ENCODE results near the gene LUZP2. TPM values are rescaled to one million over a fixed set of nuclear protein-coding genes. Genes with fewer than 3 reads are reported as not detected.
A peak's percentile ranks its signal among the peaks of the same experiment; 100 is the strongest.

LUZP2 gene
- 0.29 TPM for polyA plus RNA-seq (2013, experiment 1 of 2)
- polyA plus RNA-seq (2013, experiment 2 of 2): 0.59 TPM

DNA sequence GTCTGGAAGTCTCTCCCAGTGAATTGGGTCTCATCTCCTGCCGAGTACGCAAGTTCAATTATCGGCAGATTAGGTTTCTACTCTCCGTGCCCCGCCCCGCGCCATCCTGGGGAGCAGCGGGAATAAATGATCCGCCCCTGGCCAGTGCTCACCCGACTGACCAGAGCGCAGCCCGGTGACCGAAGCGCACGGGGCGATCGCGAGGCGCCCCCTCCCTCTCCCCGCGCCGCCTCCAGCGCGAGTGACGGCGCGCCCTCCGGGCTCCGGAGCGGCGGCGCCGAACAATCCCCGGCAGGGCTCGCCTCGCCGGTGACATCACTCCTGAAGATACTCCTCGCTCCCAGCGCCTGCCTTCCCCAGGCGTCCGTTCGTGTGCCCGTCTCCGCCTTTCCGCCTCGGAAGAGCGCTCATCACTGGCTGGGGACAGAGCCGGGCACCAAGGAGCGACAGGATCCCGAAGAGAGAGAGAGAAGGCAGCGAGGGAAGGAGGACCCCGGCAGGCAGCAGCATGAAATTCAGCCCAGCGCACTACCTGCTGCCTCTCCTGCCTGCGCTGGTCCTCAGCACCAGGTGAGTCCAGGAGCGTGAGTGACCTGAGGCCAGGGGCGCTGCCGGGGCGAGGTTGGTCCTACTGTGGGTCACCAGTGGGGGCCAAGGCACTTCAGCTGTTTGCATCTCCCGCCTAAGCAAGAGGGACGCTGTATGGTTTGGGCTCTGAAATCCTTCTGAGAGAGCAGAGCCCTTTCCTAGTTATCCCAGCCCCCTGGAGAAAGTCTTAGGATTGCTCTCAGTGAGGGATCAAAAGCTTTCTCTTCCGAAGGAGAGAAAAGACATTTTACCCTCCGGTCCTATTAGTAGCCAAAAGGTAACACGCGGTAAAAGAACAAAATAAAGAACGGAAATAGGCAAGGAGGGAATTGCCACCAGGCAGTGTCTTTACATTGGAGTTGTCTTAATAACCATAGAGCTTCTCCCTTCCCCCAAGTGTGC lies at the start of gene LUZP2:
Gene LUZP2, plus strand, starts transcription at position 318 of the 990 bp plus-strand sequence.
- peak within 1 kb of the TSS; percentile 70 for H3K4me2 ChIP-seq (ENCODE audit: low read length)
- H3K18ac ChIP-seq (ENCODE audit: low read length): no peak within 1 kb of the TSS
- no peak within 1 kb of the TSS for H3K23ac ChIP-seq (ENCODE audit: low read length)
- H3K36me3 ChIP-seq (ENCODE audit: control insufficient read depth, insufficient read depth, low read length): no peaks in the 10 kb centered on the region
- no peak within 1 kb of the TSS for H3K27ac ChIP-seq (ENCODE audit: low read depth, low read length)
- H4K8ac ChIP-seq (ENCODE audit: low read depth, low read length): no peak within 1 kb of the TSS
- peaks cover 3% of the 10 kb centered on the region for H3K27me3 ChIP-seq (ENCODE audit: insufficient read depth, low read length, poor library complexity)
- no peak within 1 kb of the TSS for H3K4ac ChIP-seq (ENCODE audit: low read depth, low read length)
- H3K4me3 ChIP-seq (ENCODE audit: low read length): peak within 1 kb of the TSS; percentile 42
- no peak within 1 kb of the TSS for H4K5ac ChIP-seq (ENCODE audit: low read length)
- H2BK120ac ChIP-seq (ENCODE audit: low read depth, low read length): no peak within 1 kb of the TSS
- peak within 1 kb of the TSS; percentile 58 for H3K9ac ChIP-seq (ENCODE audit: low read length)
- DNase-seq: peak; percentile 90
- H2BK5ac ChIP-seq (ENCODE audit: low read length): no peak within 1 kb of the TSS
- H3K4me1 ChIP-seq (ENCODE audit: control insufficient read depth, low read depth, low read length): no peaks in the 10 kb centered on the region
- no peak within 1 kb of the TSS for H2AK5ac ChIP-seq (ENCODE audit: low read length)
- H2BK15ac ChIP-seq (replicated peaks; ENCODE audit: low read depth): no peak within 1 kb of the TSS
- no peaks in the 10 kb centered on the region for H3K79me2 ChIP-seq (ENCODE audit: control insufficient read depth, insufficient read depth, low read length)
- no CpG with 5 or more reads among the region's 65 CpGs for WGBS (ENCODE audit: extremely low coverage, insufficient coverage, low lambda C conversion rate)
- peak within 1 kb of the TSS; percentile 77 for H3K56ac ChIP-seq (ENCODE audit: low read length)
- no peaks in the 10 kb centered on the region for H3K79me1 ChIP-seq (ENCODE audit: low read length)

DNA sequence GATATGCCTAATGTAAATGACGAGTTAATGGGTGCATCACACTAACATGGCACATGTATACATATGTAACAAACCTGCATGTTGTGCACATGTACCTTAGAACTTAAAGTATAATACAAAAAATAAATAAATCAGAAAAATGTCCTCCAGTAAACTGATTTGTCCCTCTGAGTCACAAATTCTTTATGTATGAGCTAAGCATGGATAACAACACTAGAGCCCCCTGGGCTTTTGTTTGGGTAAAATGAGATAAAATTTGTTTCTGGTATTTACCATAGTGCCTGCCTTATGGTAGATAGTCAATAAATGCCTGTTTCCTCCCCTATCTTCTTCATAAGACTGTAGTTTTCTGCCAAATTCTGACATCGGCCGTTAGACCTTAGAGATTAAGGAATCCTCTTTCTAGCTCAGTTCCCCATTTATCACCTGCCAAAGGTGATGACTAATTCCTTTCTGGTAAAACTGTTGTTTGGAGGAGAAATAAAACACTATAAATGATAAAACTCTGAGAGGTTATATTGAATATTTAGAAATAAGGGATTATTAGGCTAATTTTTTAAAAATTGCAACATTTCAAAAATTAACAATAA lies 43.6 kb upstream of the LUZP2 start:
- WGBS (ENCODE audit: extremely low coverage, insufficient coverage, low lambda C conversion rate): no CpG with 5 or more reads among the region's 3 CpGs
- no peak overlapping the region for H2BK120ac ChIP-seq (ENCODE audit: low read depth, low read length)
- no peak overlapping the region for H3K4me2 ChIP-seq (ENCODE audit: low read length)
- H3K4me3 ChIP-seq (ENCODE audit: low read length): no peak overlapping the region
- H4K5ac ChIP-seq (ENCODE audit: low read length): no peak overlapping the region
- H4K8ac ChIP-seq (ENCODE audit: low read depth, low read length): no peak overlapping the region
- H3K27me3 ChIP-seq (ENCODE audit: insufficient read depth, low read length, poor library complexity): no peaks in the 10 kb centered on the region
- no peaks in the 10 kb centered on the region for H3K79me1 ChIP-seq (ENCODE audit: low read length)
- H3K79me2 ChIP-seq (ENCODE audit: control insufficient read depth, insufficient read depth, low read length): no peaks in the 10 kb centered on the region
- no peak overlapping the region for H2BK15ac ChIP-seq (replicated peaks; ENCODE audit: low read depth)
- H3K9ac ChIP-seq (ENCODE audit: low read length): no peak overlapping the region
- H3K4ac ChIP-seq (ENCODE audit: low read depth, low read length): no peak overlapping the region
- no peak overlapping the region for H3K23ac ChIP-seq (ENCODE audit: low read length)
- H2AK5ac ChIP-seq (ENCODE audit: low read length): no peak overlapping the region
- DNase-seq: peak; percentile 10
- no peak overlapping the region for H3K27ac ChIP-seq (ENCODE audit: low read depth, low read length)
- H3K4me1 ChIP-seq (ENCODE audit: control insufficient read depth, low read depth, low read length): no peaks in the 10 kb centered on the region
- H2BK5ac ChIP-seq (ENCODE audit: low read length): no peak overlapping the region
- no peak overlapping the region for H3K56ac ChIP-seq (ENCODE audit: low read length)
- H3K36me3 ChIP-seq (ENCODE audit: control insufficient read depth, insufficient read depth, low read length): no peaks in the 10 kb centered on the region
- no peak overlapping the region for H3K18ac ChIP-seq (ENCODE audit: low read length)

DNA sequence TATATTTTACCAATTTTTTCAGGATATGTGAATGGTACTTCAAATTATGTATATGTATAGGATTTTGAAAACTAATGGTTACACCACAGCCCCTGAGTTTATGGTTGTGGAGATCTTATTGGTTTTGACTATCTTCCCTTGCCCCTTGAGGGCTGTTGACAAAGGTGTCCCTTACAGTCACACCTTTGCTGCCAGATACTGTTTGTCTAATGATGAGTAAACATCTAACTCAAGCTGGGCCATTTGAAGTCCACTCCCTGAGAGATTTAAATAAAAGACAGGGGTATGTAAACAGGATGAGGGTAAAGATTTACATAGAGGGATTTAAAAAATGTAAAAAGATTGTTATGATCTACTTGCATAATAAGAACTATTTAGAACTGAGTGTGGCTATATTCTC lies 38.9 kb upstream of the LUZP2 start:
- Histone ChIP-seq H3K4ac (ENCODE audit: low read depth, low read length) (no peak overlapping the region), H3K18ac (ENCODE audit: low read length) (no peak overlapping the region), H3K4me2 (ENCODE audit: low read length) (no peak overlapping the region), H3K23ac (ENCODE audit: low read length) (no peak overlapping the region), H2BK120ac (ENCODE audit: low read depth, low read length) (no peak overlapping the region), H3K27me3 (ENCODE audit: insufficient read depth, low read length, poor library complexity) (no peaks in the 10 kb centered on the region), H3K36me3 (ENCODE audit: control insufficient read depth, insufficient read depth, low read length) (no peaks in the 10 kb centered on the region), H3K27ac (ENCODE audit: low read depth, low read length) (no peak overlapping the region), H4K8ac (ENCODE audit: low read depth, low read length) (no peak overlapping the region), H3K79me1 (ENCODE audit: low read length) (no peaks in the 10 kb centered on the region), H3K56ac (ENCODE audit: low read length) (no peak overlapping the region), H3K4me3 (ENCODE audit: low read length) (no peak overlapping the region), H3K79me2 (ENCODE audit: control insufficient read depth, insufficient read depth, low read length) (no peaks in the 10 kb centered on the region), H2BK15ac (replicated peaks; ENCODE audit: low read depth) (no peak overlapping the region), H2AK5ac (ENCODE audit: low read length) (no peak overlapping the region), H4K5ac (ENCODE audit: low read length) (no peak overlapping the region), H3K4me1 (ENCODE audit: control insufficient read depth, low read depth, low read length) (no peaks in the 10 kb centered on the region), H2BK5ac (ENCODE audit: low read length) (no peak overlapping the region), H3K9ac (ENCODE audit: low read length) (no peak overlapping the region)
- peak; percentile 21 for DNase-seq

DNA sequence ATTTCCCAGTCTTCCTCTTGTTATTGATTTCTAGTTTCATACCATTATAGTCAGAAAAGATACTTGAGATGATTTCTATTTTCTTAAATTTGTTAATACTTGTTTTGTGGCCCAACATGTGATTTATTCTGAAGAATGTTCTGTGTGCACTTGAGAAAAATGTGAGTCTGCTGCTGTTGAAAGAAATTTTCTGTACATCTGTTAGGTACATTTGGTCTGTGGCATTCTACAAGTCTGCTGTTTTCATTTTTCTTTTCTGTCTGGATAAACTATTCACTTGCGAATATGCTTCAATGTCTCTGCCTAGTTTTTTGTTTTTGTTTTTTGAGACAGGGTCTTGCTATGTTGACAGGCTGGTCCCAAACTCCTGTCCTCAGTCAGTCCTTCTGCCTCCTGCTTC lies 26.4 kb upstream of the LUZP2 start:
- Histone ChIP-seq H3K4me3 (ENCODE audit: low read length) (no peak overlapping the region), H4K8ac (ENCODE audit: low read depth, low read length) (no peak overlapping the region), H2BK15ac (replicated peaks; ENCODE audit: low read depth) (no peak overlapping the region), H3K9ac (ENCODE audit: low read length) (no peak overlapping the region), H3K79me2 (ENCODE audit: control insufficient read depth, insufficient read depth, low read length) (no peaks in the 10 kb centered on the region), H3K23ac (ENCODE audit: low read length) (no peak overlapping the region), H2AK5ac (ENCODE audit: low read length) (no peak overlapping the region), H4K5ac (ENCODE audit: low read length) (no peak overlapping the region), H3K4me1 (ENCODE audit: control insufficient read depth, low read depth, low read length) (no peaks in the 10 kb centered on the region), H3K56ac (ENCODE audit: low read length) (no peak overlapping the region), H3K18ac (ENCODE audit: low read length) (no peak overlapping the region), H2BK120ac (ENCODE audit: low read depth, low read length) (no peak overlapping the region), H3K36me3 (ENCODE audit: control insufficient read depth, insufficient read depth, low read length) (no peaks in the 10 kb centered on the region), H2BK5ac (ENCODE audit: low read length) (no peak overlapping the region), H3K4me2 (ENCODE audit: low read length) (no peak overlapping the region), H3K27ac (ENCODE audit: low read depth, low read length) (no peak overlapping the region), H3K27me3 (ENCODE audit: insufficient read depth, low read length, poor library complexity) (no peaks in the 10 kb centered on the region), H3K79me1 (ENCODE audit: low read length) (no peaks in the 10 kb centered on the region), H3K4ac (ENCODE audit: low read depth, low read length) (no peak overlapping the region)
- no CpG with 5 or more reads among the region's 1 CpG for WGBS (ENCODE audit: extremely low coverage, insufficient coverage, low lambda C conversion rate)
- DNase-seq: no peak

DNA sequence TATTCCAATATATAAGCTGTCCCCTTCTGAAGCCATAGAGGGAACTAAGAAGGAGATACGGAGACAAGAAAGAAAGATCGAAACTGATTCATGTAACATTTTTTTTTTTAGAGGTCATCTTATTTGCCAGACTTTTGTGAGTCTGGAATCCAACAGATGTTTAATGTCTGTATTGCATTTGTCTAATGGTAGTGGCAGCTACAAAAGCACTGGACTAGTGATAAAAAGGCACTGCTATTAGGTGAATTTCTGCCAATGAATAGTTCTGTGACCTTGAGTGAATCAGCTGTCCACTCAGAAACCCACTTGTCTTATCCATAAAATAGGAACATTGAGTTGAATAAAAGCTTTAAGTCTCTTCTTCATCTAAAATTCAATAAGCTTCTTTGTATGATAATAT lies 25.8 kb upstream of the LUZP2 start:
- Histone ChIP-seq H3K79me1 (ENCODE audit: low read length) (no peaks in the 10 kb centered on the region), H2BK5ac (ENCODE audit: low read length) (no peak overlapping the region), H3K9ac (ENCODE audit: low read length) (no peak overlapping the region), H4K8ac (ENCODE audit: low read depth, low read length) (no peak overlapping the region), H2AK5ac (ENCODE audit: low read length) (no peak overlapping the region), H3K4me2 (ENCODE audit: low read length) (no peak overlapping the region), H2BK15ac (replicated peaks; ENCODE audit: low read depth) (no peak overlapping the region), H3K4ac (ENCODE audit: low read depth, low read length) (no peak overlapping the region), H3K18ac (ENCODE audit: low read length) (no peak overlapping the region), H3K4me1 (ENCODE audit: control insufficient read depth, low read depth, low read length) (no peaks in the 10 kb centered on the region), H3K79me2 (ENCODE audit: control insufficient read depth, insufficient read depth, low read length) (no peaks in the 10 kb centered on the region), H2BK120ac (ENCODE audit: low read depth, low read length) (no peak overlapping the region), H3K36me3 (ENCODE audit: control insufficient read depth, insufficient read depth, low read length) (no peaks in the 10 kb centered on the region), H4K5ac (ENCODE audit: low read length) (no peak overlapping the region), H3K4me3 (ENCODE audit: low read length) (no peak overlapping the region), H3K27ac (ENCODE audit: low read depth, low read length) (no peak overlapping the region), H3K56ac (ENCODE audit: low read length) (no peak overlapping the region), H3K23ac (ENCODE audit: low read length) (no peak overlapping the region), H3K27me3 (ENCODE audit: insufficient read depth, low read length, poor library complexity) (no peaks in the 10 kb centered on the region)
- no peak for DNase-seq
- no CpG with 5 or more reads among the region's 2 CpGs for WGBS (ENCODE audit: extremely low coverage, insufficient coverage, low lambda C conversion rate)

All from mesendoderm (in vitro differentiated cells).